Mesodermal cell (in vitro differentiated cells): ENCODE measurements around the gene ACP3. TPM values are rescaled to one million over a fixed set of nuclear protein-coding genes. Genes with fewer than 3 reads are reported as not detected.
A peak's percentile ranks its signal among the peaks of the same experiment; 100 is the strongest.

ENCODE experiments used
- H3K27ac ChIP-seq: 2 replicates; pipeline ENCODE4 v1.7.0; 2013; ENCODE audit warnings: mild to moderate bottlenecking, low read depth, low read length, moderate library complexity; ENCODE audit not compliant: severe bottlenecking
- H3K36me3 ChIP-seq: 2 replicates; pipeline ENCODE4 v1.7.1; 2013; ENCODE audit warnings: mild to moderate bottlenecking, low read length, moderate library complexity; ENCODE audit not compliant: control insufficient read depth, insufficient read depth
- H3K4me1 ChIP-seq: one replicate; pipeline ENCODE4 v1.7.1; 2013; ENCODE audit warnings: mild to moderate bottlenecking, low read length; ENCODE audit not compliant: insufficient read depth, control insufficient read depth, poor library complexity, severe bottlenecking
- H3K4me3 ChIP-seq: 2 replicates; pipeline ENCODE4 v1.7.0; 2013; ENCODE audit warnings: low read length, control low read depth, mild to moderate bottlenecking; ENCODE audit not compliant: insufficient read depth, poor library complexity, severe bottlenecking; ENCODE audit errors: extremely low read depth
- H3K9me3 ChIP-seq: 2 replicates; pipeline ENCODE4 v1.7.1; 2013; ENCODE audit warnings: mild to moderate bottlenecking, low read length, moderate library complexity; ENCODE audit not compliant: control insufficient read depth
- WGBS, 2 experiments: methylation state at CpG; one replicate each; pipeline ENCODE4 v1.1.5; 2013; ENCODE audit warnings: missing lambda C conversion rate in 2 of 2; ENCODE audit not compliant: insufficient coverage in 2 of 2; 5-methylcytosine and 5-hydroxymethylcytosine counted together
- polyA plus RNA-seq, 2 experiments: library from polyadenylated mRNA; stranded (reverse); fragments of 50-300 nt; gene quantifications; one replicate each; pipeline ENCODE4 v1.2.3, GENCODE V29; 2013

Gene ACP3
- 6.5 TPM for polyA plus RNA-seq (2013, experiment 1 of 2)
- 9.0 TPM for polyA plus RNA-seq (2013, experiment 2 of 2)

DNA sequence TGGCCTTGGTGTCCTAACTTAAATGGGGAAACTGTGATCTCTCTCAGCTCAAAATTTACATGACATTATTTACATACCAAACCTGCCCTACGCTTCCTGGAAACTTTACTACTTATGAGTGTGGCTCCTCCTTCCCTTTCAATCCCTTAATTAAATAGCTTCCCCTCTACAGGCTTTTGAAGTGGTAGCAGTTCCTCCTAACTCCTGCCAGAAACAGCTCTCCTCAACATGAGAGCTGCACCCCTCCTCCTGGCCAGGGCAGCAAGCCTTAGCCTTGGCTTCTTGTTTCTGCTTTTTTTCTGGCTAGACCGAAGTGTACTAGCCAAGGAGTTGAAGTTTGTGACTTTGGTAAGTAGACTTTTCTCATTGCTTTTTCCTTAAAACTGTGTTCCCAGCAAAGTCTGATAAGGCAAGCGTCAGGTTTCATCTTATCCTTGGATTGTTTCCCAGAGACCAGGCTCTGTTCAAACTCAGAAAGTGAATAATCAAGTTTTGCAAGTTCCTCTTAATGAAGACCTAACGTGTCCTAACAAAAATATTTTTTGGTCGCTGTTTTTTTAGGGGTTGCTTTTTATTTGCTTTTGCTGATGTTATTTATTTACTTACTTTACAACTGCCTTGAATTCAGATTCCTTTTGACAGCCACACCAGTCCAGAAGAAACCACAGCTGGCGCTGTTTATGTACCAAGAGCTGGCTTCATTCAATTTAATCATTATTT is at the start of gene ACP3:
Gene ACP3, plus strand, starts transcription at position 179 of the 720 bp plus-strand sequence. Its CDS starts 50 bp downstream, at position 229.
- WGBS, 2 experiments: 47 to 58% methylated on average over 2 to 4 of the region's 6 CpGs
- Histone ChIP-seq H3K27ac (peak within 1 kb of the TSS; percentile 52), H3K4me3 (no peak within 1 kb of the TSS), H3K4me1 (no peaks in the 10 kb centered on the region), H3K36me3 (no peaks in the 10 kb centered on the region), H3K9me3 (no peaks in the 10 kb centered on the region)

GRCh38 chr3:132268956-132269355 is 48.3 kb upstream of the ACP3 start:
- Histone ChIP-seq H3K27ac (no peak overlapping the region), H3K4me3 (no peak overlapping the region), H3K4me1 (no peaks in the 10 kb centered on the region), H3K36me3 (no peaks in the 10 kb centered on the region), H3K9me3 (no peaks in the 10 kb centered on the region)
- WGBS, 2 experiments: 82% methylated on average over 2 of the region's 2 CpGs; no CpG with 5 or more reads in 1 of the 2 experiments

- WGBS, 2 experiments: 83 to 90% methylated on average over 1 to 5 of the region's 6 CpGs
- no peaks in the 10 kb centered on the region for H3K4me1 ChIP-seq
- H3K4me3 ChIP-seq: no peak overlapping the region
- H3K36me3 ChIP-seq: no peaks in the 10 kb centered on the region
- H3K9me3 ChIP-seq: peaks cover 7% of the 10 kb centered on the region
- H3K27ac ChIP-seq: no peak overlapping the region
Observed at GRCh38 chr3:132273036-132273435, 44.2 kb upstream of the ACP3 start.

DNA sequence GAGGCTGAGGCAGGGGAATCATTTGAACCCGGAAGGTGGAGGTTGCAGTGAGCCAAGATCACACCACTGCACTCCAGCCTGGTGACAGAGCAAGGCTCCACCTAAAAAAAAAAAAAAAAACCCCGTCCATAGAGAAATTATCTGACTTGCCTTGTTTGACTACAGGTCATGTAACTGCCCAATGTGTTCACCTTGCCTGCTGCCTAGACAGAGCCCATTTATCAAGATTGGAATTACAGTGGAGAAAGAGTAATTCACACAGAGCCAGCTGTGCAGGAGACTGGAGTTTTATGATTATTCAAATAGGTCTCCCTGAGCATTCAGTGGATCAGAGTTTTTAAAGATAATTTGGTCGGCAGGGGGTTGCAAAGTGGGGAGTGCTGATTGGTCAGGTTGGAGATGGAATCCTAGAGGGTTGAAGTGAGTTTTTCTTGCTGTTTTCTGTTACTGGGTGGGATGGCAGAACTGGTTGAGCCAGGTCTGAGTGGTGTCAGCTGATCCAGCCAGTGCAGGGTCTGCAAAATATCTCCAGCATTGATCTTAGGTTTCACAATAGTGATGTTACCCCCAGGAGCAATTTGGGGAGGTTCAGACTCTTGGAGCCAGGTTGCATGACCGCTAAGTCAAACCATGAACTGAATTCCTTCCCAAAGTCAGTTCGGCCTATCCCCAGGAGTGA is 40.8 kb upstream of the ACP3 start:
- peaks cover 7% of the 10 kb centered on the region for H3K9me3 ChIP-seq
- no peaks in the 10 kb centered on the region for H3K36me3 ChIP-seq
- no peak overlapping the region for H3K4me3 ChIP-seq
- 87 to 93% methylated on average over 2 to 4 of the region's 5 CpGs for WGBS, 2 experiments
- H3K27ac ChIP-seq: no peak overlapping the region
- H3K4me1 ChIP-seq: no peaks in the 10 kb centered on the region

- H3K27ac ChIP-seq: no peak overlapping the region
- H3K36me3 ChIP-seq: no peaks in the 10 kb centered on the region
- H3K4me3 ChIP-seq: no peak overlapping the region
- peaks cover 7% of the 10 kb centered on the region for H3K4me1 ChIP-seq
- H3K9me3 ChIP-seq: peaks cover 7% of the 10 kb centered on the region
- WGBS, 2 experiments: 100% methylated on average over 1 of the region's 2 CpGs; no CpG with 5 or more reads in 1 of the 2 experiments
Observed at GRCh38 chr3:132279030-132279429, 38.2 kb upstream of the ACP3 start.

DNA sequence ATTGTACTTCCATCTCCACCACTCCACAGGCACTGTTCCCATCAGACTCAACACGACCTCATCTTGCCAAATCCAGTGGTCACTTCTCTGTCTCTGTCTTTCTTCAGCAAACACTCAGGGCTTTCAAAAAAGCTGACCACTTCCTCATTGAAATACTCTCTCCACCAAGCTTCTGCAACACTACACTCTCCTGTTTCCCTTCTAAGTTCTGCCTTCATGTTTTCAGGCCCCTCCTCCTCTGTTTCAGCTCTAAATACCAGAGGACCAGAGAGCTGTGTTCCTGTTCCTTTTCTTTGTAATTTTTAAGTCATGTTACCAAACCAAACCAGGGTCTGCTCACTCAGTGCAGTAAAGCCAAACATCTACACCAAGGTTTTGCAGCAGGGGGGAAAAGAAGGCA is 33.8 kb upstream of the ACP3 start:
- peaks cover 11% of the 10 kb centered on the region for H3K9me3 ChIP-seq
- peak overlapping the region; percentile 96 for H3K27ac ChIP-seq
- H3K36me3 ChIP-seq: no peaks in the 10 kb centered on the region
- peaks cover 7% of the 10 kb centered on the region for H3K4me1 ChIP-seq
- H3K4me3 ChIP-seq: no peak overlapping the region
- 62 to 78% methylated on average over 1 of the region's 1 CpG for WGBS, 2 experiments

GRCh38 chr3:132283916-132284405 is 33.2 kb upstream of the ACP3 start:
- H3K4me3 ChIP-seq: no peak overlapping the region
- 77% methylated on average over 5 of the region's 5 CpGs for WGBS, 2 experiments

GRCh38 chr3:132284781-132285619 is 32.2 kb upstream of the ACP3 start:
- WGBS, 2 experiments: 84 to 90% methylated on average over 19 to 30 of the region's 32 CpGs
- Histone ChIP-seq H3K27ac (peak overlapping the region; percentile 52), H3K4me3 (no peak overlapping the region), H3K4me1 (peaks cover 7% of the 10 kb centered on the region), H3K36me3 (no peaks in the 10 kb centered on the region), H3K9me3 (peaks cover 11% of the 10 kb centered on the region)

More at GRCh38 chr3:132283916-132284405, 33.2 kb upstream of the ACP3 start:
- Histone ChIP-seq H3K27ac (peak overlapping the region; percentile 96), H3K9me3 (peaks cover 11% of the 10 kb centered on the region), H3K36me3 (no peaks in the 10 kb centered on the region), H3K4me1 (peaks cover 7% of the 10 kb centered on the region)

- peak overlapping the region; percentile 52 for H3K27ac ChIP-seq
- no peaks in the 10 kb centered on the region for H3K36me3 ChIP-seq
- H3K4me3 ChIP-seq: no peak overlapping the region
- 13 to 22% methylated on average over 1 to 2 of the region's 2 CpGs for WGBS, 2 experiments
- peaks cover 7% of the 10 kb centered on the region for H3K4me1 ChIP-seq
- peaks cover 11% of the 10 kb centered on the region for H3K9me3 ChIP-seq
Observed at GRCh38 chr3:132285620-132285945, 31.6 kb upstream of the ACP3 start.

DNA sequence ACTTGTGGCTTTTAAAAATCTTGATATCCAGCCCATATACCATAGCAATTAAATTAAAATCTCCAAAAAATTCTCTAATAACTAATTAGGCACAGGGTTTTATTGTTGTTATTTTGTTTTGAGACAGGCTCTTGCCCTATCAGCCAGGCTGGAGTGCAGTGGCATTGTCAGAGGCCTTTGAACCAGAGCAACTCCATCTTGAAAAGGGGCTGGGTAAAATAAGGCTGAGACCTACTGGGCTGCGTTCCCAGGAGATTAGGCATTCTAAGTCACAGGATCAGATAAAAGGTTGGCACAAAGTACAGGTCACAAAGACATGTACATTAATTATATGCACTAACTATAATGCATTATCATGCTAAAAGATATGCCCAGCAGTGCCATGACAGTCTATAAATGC is 31.2 kb upstream of the ACP3 start:
- WGBS, 2 experiments: no CpG with 5 or more reads among the region's 1 CpG
- Histone ChIP-seq H3K9me3 (peaks cover 11% of the 10 kb centered on the region), H3K27ac (no peak overlapping the region), H3K4me1 (peaks cover 7% of the 10 kb centered on the region), H3K4me3 (no peak overlapping the region), H3K36me3 (no peaks in the 10 kb centered on the region)
